HG03095 (cell line): Measurements from ENCODE around the gene ORC3.
A peak's percentile ranks its signal among the peaks of the same experiment; 100 is the strongest.
"Not testable (repeated sequence)": the region's sequence is repeated elsewhere in the genome, so short reads cannot be mapped to it uniquely, and the experiment has no call there.

Source experiments
- ATAC-seq: cut with Tn5 transposase; IDR thresholded peaks from one replicate; pipeline ENCODE4 v1.9.1; 2021; ENCODE audit warnings: moderate library complexity; ENCODE audit not compliant: unreplicated experiment

The ORC3 gene

GRCh38 chr6:87690441-87690840 lies 100.5 kb downstream of the ORC3 start:
- no peak for ATAC-seq

- no peak for ATAC-seq
Observed at GRCh38 chr6:87692086-87692485, 102.2 kb downstream of the ORC3 start.

GRCh38 chr6:87696817-87697216 lies 106.9 kb downstream of the ORC3 start:
- not testable (repeated sequence) for ATAC-seq

GRCh38 chr6:87697581-87698546 lies 107.9 kb downstream of the ORC3 start:
- no peak for ATAC-seq

GRCh38 chr6:87698547-87699006 lies 108.6 kb downstream of the ORC3 start:
- no peak for ATAC-seq

- no peak for ATAC-seq
Observed at GRCh38 chr6:87699576-87699975, 109.6 kb downstream of the ORC3 start.

GRCh38 chr6:87700397-87701343 lies 110.7 kb downstream of the ORC3 start:
- ATAC-seq: no peak

GRCh38 chr6:87701344-87701675 lies 111.4 kb downstream of the ORC3 start:
- peak; percentile 0 for ATAC-seq

GRCh38 chr6:87701676-87702588 lies 112.0 kb downstream of the ORC3 start, which contains the start of gene AKIRIN2:
AKIRIN2 (minus strand) TSS chr6:87702233; CDS start chr6:87701684, 549 bp downstream.
- ATAC-seq: peak; percentile 59

- peak; percentile 8 for ATAC-seq
Observed at GRCh38 chr6:87702589-87702945, 112.6 kb downstream of the ORC3 start.

- ATAC-seq: not testable (repeated sequence)
Observed at GRCh38 chr6:87703039-87703438, 113.1 kb downstream of the ORC3 start.

- peak; percentile 51 for ATAC-seq
Observed at GRCh38 chr6:87705070-87705691, 115.2 kb downstream of the ORC3 start.

GRCh38 chr6:87706187-87706966 lies 116.4 kb downstream of the ORC3 start:
- ATAC-seq: no peak

GRCh38 chr6:87708581-87709427 lies 118.9 kb downstream of the ORC3 start:
- not testable (repeated sequence) for ATAC-seq

GRCh38 chr6:87710090-87710489 lies 120.2 kb downstream of the ORC3 start:
- no peak for ATAC-seq

- ATAC-seq: not testable (repeated sequence)
Observed at GRCh38 chr6:87712713-87713112, 122.8 kb downstream of the ORC3 start.

- no peak for ATAC-seq
Observed at GRCh38 chr6:87714093-87714842, 124.3 kb downstream of the ORC3 start.
